ENCODE results near the gene OR6V1.

DNA sequence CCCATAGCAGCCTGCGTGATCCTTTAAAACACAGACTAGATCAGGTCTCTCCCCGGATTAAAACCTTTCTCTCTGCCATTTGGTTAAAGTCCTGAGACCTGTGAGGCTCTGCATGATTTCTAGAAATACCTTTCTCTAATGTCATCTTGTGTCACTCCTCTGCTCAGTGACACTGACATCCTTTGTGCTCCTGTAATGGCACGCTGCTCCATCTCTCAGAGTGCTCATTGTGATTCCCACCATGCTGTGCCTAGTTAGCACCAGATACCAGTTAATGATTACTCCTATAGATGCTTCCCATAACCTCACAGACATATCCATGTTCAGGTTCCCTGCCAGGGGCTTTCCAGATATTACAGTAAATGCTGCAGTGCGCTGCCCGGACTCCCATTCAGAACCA is 13.5 kb upstream of the OR6V1 start:
- TF ChIP-seq, protein P1, sequence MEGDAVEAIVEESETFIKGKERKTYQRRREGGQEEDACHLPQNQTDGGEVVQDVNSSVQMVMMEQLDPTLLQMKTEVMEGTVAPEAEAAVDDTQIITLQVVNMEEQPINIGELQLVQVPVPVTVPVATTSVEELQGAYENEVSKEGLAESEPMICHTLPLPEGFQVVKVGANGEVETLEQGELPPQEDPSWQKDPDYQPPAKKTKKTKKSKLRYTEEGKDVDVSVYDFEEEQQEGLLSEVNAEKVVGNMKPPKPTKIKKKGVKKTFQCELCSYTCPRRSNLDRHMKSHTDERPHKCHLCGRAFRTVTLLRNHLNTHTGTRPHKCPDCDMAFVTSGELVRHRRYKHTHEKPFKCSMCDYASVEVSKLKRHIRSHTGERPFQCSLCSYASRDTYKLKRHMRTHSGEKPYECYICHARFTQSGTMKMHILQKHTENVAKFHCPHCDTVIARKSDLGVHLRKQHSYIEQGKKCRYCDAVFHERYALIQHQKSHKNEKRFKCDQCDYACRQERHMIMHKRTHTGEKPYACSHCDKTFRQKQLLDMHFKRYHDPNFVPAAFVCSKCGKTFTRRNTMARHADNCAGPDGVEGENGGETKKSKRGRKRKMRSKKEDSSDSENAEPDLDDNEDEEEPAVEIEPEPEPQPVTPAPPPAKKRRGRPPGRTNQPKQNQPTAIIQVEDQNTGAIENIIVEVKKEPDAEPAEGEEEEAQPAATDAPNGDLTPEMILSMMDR (conservative IDR thresholded peaks at IDR 0.05; ENCODE audit: low read depth, low read length) = no peak
- no peak for TF ChIP-seq EZH2 (IDR thresholded peaks at IDR 0.05; ENCODE audit: borderline replicate concordance, low read depth, low read length, poor library complexity, severe bottlenecking)

Data from A673 (cell line).